Right kidney (tissue), 1 donor: ENCODE data around the gene EPN2.

Source experiments
- DNase-seq: peaks from one replicate; pipeline ENCODE4 v3.0.0-alpha.2; 2016

The EPN2 gene

DNA sequence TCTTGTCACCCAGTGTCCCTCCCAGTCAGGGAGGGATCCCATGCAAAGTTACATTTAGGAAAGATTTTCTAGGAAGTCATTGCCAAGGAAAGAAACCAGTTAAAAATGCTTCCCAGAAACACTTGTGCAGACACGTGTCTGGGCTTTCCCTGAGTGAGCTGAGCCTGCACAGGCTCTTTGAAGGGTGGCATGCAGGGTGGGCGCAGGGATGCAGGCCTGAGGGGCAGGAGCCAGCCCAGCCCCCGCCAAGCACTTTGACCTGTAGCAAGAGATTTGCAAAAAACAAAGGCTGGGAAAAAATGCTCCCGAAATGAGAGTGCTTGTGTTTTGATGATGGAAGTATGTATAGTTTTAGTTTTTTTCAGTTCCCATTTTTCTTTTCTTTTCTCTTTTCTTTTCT, 73.0 kb downstream of the EPN2 start:
- DNase-seq, result no peak

DNA sequence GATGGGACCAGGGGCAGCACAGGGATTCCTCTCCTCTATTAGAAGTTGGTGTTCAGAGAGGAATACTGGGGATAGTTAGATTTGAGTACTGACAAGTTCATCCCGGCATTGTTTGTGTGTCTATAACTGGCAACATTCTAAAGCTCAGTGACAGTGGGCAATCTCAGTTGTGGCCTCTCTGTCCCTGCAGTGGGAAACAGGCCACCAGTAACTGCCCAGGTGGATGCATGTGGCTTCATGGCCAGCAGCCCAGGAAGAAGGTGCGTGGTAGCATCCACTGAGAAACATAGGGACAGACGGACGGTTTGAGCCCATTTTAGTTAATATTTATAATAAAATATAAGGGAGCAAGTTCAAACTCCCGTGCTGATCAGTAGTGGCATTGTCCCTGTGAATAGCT, 73.8 kb downstream of the EPN2 start:
- DNase-seq, result no peak

DNA sequence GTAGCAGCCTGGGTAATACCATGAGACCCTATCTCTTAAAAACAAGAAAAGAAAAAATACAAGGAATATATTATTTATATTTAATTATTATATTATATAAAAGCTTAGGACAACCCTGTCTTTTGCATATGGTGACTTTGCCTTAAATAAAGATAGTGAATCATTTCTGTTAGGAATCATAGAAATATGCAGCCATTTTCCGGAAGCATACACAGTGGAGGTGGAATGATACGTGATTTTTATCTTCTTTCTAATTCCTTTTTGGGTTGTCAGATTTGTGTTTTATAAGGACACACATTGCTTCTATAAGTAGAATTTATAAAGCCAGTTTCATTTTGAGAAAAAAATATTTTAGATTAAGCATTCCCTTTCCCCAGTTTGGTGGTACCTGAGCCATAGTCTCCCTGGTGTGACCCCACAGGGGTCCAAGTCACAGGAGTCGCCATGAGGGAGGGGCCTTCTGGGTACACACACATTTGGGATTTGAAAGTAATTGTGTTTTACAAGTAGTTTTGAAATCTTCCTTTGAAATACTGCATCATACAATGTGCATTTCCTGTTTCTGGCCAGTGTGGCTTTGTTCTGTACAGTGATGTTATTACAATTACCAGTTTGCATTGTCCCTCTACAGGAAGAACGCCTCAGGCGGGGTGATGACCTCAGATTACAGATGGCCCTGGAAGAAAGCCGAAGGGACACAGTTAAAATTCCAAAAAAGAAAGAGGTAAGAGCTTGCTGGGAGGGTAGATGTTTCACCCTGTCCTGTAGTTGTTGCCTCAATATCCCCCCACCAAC, 74.5 kb downstream of the EPN2 start:
- DNase-seq, result no peak

DNA sequence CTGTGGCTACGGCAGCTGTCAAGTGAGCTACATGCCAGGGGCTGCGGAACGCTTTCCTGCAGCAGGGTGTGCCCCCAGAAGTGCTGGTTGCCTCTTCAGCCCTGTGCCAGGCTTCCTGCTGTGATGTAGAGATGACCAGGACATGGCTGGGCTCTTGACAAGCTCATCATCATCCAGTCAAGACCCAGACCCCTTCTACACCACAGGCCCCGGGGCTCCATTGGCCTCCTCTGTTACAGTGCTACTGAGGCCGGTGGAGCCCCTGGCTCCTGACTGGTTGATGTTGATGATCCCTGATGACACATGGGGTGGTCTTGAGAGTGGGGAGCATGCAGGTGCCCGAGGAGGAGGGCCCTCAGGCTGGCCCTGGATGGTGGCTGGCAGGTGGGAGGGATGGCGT, 75.2 kb downstream of the EPN2 start:
- DNase-seq, result no peak

DNA sequence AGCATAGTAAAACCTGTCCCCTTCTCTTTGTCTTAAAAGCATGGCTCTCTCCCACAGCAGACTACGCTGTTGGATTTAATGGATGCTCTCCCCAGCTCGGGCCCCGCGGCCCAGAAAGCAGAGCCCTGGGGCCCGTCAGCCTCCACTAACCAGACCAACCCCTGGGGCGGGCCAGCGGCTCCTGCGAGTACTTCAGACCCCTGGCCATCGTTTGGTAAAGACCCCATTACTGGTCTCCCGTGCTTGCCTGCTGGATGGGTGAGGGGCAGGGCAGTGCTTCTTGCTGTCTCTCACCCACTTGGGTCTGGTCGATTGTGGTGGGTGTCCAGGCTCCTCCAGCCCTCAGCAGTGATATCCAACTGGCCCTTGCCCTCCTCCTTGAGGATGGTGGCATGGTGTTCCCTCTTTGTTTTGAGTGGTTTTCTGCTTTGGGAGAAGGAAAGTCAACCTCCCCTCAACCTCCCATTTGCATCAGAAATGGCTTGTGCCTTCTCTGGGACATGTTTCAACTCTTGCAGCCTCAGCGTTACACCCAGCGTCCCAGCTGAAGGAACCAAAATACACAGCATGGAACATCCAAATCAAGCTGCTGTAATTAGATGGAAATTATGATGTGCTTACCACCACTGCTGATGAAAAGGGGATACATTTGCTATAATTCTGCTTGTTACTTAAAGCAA, 76.0 kb downstream of the EPN2 start:
- DNase-seq, result no peak

DNA sequence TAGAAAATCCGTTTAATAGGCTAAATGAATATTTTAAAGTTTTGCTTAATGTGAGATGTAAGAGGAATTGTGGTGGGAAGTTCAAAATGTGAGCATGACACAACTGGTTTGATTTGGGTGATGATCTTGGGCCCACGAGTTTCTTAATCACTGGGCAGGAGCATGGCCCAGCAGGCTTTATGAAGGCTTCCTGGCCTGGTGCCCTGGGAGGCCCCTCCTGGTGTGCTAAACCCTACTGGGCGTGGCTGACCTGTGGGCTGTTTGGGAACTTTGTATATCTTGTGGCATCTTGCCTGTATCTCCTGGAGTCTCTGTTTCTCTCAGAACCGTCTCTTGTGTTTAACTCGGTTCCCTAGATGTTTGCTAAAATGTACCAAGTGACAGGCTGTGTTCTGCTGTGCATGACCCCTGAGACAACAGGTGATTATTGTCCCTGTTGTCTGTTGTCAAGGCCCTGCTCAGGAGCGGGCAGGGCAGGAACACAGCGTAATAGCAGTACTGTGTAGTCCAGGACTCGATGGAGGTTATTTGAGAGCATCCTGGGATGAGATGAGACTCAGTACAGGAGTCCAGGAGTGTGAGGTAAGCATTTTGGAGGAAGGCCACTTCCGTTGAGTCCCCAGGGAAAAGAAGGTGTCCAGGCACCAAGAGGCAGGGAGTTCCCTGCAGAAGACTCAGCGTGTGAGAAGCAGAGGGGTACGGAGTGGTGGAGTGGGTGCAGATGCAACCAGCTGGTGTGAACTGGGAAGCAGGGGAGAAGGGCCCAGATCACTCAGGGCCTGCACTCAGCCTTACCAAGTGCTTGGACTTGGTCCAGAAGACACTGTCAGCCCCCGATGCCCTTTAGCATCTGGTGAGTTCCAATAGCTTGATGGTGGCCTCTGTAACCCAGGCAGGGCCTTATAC, 76.8 kb downstream of the EPN2 start:
- no peak for DNase-seq

DNA sequence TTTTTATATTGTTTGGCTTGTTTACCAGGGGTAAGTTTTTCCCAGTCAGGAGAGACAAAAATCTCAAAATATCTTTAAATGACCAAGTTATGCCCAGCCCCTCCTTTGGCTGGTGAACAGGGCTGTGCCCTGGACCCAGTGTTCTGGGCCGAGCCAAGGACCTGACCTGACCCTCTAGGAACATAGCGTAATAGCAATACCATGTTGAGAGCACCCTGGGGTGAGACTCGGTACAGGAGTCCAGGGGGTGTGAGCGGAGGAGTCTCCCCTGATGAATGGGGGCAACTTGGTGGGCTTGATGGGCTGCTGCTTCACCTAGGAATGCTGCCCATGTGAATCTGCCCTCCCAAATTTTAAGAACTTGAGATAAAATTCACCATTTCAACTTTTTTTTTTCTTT, 77.9 kb downstream of the EPN2 start:
- no peak for DNase-seq

DNA sequence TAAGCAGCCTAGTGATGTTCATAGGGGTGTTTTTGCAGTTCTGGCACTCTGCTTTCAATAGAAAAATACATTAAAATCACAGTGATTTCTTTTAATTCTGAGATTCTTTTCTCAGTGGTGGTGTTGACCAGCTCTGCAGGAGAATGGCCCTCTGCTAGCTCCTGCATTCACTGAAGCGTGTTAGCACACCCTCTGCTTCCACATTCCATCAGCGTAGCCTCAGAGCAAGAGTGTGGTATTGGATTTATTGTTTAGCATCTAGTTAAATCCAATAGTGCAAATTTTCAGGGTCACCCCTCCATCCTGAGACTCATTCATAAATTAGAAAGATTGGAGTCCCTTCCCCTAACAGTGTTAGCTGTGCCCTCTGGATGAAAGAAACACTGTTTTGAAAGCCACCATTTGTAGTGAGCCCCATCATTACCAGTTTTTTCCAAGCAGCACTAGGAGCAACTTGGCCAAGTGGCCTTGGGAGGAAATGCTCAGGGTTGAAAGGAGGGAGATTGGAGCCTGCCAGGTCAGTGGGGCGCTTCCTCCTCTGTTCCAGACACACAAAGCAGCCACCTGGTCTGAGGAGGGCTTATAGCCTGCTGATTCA, 79.7 kb downstream of the EPN2 start:
- DNase-seq, result peak; percentile 77

DNA sequence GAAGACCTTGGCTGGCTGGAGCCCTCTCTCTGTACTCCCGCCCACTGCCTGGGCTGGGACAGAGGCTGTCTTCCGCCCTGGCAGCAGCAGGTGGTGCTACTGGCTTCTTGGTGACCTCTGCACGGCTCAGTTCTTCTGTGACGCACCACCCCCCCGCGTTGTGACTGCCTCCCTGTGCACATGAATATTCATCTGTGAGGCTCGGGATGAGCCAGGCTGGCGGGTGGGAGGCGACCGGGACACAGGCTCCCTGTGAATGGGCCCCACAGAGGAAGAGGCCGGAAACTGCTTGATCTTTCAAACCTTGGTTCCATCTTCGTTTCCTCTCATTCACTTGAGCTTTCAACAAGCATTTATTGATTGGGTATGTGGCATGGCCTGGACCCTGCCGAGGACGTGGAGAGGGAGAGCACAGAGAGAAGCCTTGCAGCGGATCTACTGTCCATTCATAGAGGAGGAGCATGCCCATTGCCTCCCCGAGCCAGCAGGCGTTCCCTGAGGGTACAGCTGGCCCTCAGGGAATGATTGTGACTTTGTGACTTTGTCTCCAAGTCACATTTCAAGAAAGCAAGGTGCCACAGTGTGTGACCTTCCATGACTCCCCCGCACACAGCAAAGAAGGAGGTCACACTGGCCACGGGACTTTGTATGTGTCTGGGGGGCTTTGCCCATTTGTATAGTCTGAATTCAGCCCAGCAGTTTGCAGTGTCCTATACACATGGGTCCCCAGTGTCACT, 80.4 kb downstream of the EPN2 start:
- DNase-seq, result peak; percentile 77

DNA sequence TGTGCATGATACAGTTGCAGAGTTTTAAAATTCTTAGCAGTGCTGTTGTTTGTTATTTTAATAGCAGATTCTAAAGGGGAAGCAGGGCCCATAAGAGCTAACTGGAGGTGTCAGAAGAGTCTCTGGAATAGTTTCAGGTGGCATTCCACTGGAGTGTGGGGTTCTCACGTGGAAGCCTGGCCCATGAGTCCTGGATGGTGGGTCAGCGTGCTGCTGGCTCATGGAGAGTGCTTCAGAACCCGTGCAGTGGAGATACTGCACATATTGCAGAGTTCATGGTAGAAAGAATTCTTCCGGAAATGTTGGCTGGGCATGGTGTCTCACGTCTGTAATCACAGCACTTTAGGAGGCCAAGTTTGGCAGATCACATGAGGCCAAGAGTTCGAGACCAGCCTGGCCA, 81.4 kb downstream of the EPN2 start:
- DNase-seq, result no peak

DNA sequence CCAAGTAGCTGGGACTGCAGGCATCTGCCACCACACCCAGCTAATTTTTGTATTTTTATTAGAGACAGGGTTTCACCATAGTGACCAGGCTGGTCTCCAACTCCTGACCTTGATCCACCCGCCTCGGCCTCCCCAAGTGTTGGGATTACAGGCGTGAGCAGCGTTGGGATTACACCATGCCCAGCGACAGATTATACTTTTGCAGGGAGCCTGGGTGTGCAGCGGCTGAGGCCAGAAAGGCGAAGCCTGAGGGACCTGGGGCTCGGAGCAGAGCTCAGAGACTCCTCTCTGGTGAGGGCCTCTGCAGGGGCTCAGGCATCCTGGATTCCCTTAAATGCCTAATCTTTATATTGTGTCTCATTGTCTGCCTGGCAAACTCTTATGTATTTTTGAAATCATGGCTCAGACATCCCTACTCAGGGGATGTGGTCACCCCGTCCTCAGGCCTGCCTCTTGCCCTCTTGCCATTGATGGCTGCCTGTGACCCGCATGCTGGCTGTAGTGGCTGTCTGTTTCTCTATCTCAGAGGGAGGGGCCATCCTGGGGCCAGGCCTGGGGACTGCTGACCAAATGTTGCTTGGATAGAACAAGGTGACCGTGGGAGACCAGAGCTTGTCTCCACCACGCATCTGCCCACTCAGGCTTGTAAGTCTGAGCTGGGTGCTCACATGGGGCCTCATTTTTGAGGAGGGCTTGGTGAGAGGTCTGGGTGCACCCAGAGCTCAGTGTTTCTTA, 82.8 kb downstream of the EPN2 start:
- no peak for DNase-seq

DNA sequence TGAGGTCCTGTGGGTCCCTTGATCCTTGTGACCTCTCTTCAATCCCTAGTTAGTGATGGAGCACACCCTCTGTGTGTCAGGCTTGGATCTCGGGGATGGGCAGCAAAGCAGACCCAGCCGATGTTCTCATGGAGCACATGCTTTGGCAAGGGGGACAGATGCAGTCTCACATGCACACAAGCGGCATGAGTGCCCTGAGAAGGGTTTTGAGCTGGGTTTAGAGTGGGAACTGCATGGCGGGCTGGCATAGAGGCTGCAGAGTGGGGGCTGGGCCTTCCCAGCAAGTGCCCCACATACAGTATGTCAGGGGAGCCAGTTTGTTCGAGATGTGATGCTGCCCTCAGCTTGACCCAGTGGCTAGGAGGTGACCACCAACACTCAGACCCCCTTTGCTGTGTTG, 83.7 kb downstream of the EPN2 start:
- no peak for DNase-seq

DNA sequence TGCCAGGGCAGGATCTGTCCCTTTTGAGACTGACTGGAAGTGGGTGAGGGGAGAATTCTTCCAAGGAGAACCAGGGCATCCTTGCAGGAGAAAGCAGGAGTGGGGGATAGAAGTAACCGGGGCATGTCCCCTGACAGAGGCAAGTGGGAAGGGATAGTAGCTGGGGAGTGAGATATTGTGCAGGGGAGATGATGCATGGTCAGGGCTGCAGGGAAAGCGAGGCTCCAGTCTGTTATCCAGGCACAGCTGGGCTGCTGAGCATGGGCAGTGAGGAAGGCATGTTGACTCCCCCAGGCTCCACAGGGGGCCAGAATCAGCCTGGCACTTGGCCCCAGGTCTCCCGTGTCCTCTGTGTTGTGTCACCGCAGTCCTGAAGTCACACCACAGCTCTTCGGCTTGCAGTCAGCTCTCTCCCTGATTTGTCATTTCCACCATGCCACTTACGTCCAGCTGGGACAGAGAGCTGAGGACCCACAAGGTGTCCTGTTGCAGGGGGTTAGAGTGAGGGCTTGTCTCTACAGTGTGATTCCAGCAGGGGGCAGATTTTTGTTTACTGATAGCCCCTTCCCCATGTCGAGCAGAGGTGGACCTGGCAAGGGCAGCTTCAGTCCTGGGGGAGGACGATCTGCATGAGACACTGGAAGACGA, 84.4 kb downstream of the EPN2 start:
- no peak for DNase-seq

DNA sequence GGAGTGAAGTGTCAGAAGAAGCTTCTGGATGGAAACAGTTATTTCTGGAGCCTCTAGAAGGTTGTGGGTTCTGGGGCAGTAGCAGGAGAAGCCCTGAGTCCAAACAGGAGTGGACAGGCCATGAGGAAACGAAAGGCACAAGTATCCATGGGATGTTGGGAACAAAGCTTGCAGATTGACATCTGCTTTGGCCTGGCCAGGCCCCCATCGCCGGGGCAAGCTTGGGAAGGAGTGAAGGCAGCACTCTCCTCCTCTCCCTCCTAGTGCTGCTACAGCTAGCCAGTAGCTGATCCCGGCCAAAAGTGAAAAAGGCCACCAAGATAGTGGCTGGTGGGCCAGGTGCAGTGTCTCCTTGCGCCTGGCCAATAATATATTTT, 85.0 kb downstream of the EPN2 start:
- no peak for DNase-seq

DNA sequence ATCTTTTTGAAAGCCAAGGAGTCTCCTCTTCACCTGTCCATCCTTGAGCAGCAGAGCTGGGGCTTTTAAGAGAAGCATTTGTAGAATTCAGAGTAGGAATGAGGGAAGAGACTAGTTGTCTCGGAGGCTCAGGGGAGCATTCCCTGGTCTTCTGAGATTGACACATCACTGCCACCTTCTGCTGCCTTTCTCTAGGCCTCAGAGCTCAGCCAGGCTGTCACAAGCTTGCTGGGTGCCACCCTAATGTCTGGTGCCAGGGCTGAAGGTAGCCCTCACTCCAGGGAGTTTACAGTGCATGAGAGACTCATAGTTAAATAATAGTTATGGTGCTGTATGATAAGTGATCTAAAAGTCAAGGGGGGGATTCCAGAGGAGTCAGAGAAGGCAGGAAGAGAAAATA, 85.7 kb downstream of the EPN2 start:
- no peak for DNase-seq

DNA sequence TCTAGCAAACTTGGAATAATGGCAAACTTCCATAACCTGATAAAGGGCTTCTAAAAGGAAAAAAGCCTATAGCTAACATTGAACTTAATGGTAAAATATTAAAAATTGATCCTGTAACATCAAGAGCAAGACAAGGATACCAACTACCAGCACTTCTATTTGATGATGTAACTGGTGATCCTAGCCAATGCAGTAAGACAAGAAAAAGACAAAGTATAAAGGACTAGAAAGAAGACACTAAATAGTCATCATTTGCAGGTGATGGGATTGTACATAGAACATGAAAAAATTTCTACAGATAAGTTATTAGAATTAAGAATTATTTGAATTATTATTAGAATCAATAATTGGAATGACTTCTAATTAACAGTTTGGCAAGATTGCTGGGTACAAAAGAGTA, 88.4 kb downstream of the EPN2 start:
- no peak for DNase-seq

DNA sequence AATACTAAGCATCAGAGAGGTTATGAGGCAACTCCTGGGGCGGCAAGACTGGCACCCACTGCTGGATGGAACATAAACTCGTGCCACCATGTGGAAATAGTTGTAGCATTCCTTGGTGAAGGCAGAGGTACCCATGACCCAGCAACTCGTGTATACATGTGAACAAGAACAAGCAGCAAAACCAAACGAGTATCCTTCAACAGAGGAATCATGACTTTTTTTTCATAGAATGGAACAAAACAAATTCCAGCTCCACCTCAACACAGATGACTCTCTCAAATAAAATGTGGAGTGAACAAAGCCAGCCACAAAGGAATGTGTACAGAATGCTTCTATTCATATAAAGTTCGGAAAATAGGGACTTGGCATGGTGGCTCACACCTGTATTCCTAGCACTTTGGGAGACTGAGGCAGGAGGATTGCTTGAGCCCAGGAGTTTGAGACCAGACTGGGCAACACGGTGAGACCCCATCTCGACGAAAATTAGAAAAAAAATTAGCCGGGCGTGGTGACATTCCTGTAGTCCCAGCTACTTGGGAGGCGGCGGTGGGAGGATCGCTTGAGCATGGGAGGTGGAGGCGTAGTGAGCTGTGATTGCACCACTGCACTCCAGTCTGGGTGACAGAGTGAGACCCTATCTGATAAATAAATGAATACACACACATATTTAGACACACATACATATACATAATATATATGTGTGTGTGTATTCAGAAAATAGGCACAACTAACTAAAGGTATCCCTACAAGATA, 90.0 kb downstream of the EPN2 start:
- DNase-seq, result no peak

DNA sequence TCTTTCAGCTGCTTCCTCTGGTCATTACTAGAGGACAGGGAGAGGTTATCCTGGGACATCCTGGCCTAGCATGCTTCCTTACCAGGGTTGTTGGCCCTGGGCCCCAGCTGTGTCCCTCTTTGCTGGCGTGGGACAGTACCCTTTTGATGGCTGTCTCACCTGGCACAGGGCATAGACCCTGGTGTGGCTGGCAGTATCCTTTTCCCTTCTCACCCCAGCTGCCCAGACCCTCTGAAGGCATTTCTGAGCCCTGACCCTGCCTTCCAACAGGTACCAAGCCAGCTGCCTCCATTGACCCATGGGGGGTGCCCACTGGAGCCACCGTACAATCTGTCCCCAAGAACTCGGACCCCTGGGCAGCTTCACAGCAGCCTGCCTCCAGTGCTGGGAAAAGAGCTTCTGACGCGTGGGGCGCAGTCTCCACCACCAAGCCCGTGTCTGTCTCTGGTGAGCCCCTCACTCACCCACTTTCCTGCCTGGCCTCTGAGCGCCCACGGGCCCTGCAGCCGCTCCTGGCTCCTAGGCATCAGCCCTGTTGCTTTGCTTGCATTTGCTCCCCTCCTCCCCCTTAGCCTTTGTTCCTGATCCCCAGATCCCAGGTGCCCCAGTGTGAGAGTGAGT, 91.4 kb downstream of the EPN2 start:
- no peak for DNase-seq

DNA sequence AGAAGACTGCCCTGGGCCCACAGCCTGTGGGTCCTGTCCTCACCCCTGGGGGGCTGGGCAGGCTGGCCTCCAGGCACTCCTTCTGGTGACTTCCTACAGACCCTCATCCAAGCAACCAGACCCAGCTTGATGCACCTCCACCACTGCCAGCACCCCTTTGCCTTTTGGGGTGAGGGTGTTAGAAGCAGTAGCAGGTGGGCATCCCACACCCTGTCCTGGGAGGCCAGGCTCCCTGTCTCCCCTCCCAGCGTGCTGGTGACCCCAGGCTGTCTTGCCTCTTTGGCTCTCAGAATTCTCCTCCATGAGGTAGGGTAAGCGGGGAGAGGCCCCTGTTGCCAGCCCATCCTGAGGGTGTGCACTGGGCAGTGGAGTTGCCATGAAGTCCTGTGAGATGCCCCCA, 92.0 kb downstream of the EPN2 start:
- DNase-seq, result no peak

DNA sequence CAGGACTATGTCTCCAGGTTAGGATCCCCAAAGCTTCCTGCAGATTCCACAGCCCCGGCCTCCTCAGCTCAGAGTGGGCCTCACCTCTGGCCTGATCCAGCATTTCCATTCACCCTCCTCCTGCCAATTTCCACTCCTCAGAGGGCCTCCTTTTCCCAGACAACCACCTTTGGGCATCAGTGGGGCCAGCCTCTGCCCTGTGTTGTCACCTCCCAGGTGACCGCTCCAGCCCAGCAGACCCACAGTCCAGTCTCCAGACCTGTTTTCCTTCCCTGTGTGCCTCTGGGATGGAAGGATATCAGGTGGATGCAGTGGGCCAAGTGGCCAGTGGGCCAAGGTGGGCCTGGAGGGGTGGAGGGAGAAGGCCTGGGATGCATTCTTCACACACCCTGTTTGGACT, 92.7 kb downstream of the EPN2 start:
- DNase-seq, result no peak
